Central memory CD8-positive, alpha-beta T cell (primary cell): Measurements from ENCODE around the gene FERMT3.

Experiments used
- ATAC-seq: fragments of 150-1000 bp; cut with Tn5 transposase; replicated peaks from 2 replicates; pipeline ENCODE4 v1.10.0; 2022; ENCODE audit warnings: mild to moderate bottlenecking, moderate FRiP score, moderate number of reproducible peaks; ENCODE audit not compliant: poor library complexity, severe bottlenecking; ENCODE audit errors: extremely low read depth
- DNase-seq, 2 donors: peaks; one replicate each; pipeline ENCODE4 v3.0.0; 2021; ENCODE audit warnings: low spot score in 2 of 2
- H3K27ac Mint-ChIP-seq: one replicate; pipeline ENCODE4 v1.8.0; 2022; ENCODE audit warnings: low read depth, mild to moderate bottlenecking, moderate library complexity, mixed read lengths
- H3K27me3 Mint-ChIP-seq: one replicate; pipeline ENCODE4 v1.8.0; 2022; ENCODE audit warnings: mixed read lengths
- H3K36me3 Mint-ChIP-seq: one replicate; pipeline ENCODE4 v1.8.0; 2022; ENCODE audit warnings: mild to moderate bottlenecking, moderate library complexity, mixed read lengths; ENCODE audit not compliant: insufficient read depth
- H3K4me1 Mint-ChIP-seq: one replicate; pipeline ENCODE4 v1.8.0; 2022; ENCODE audit warnings: mixed read lengths
- H3K4me3 Mint-ChIP-seq: one replicate; pipeline ENCODE4 v1.8.0; 2022; ENCODE audit warnings: mild to moderate bottlenecking, moderate library complexity, mixed read lengths
- H3K9me3 Mint-ChIP-seq: one replicate; pipeline ENCODE4 v1.8.0; 2022; ENCODE audit warnings: mixed read lengths

FERMT3 gene

GRCh38 chr11:64218628-64219353 is 12.3 kb downstream of the FERMT3 start:
- H3K36me3 Mint-ChIP-seq, result peaks cover 58% of the 10 kb centered on the region
- H3K9me3 Mint-ChIP-seq, result no peaks in the 10 kb centered on the region
- no peak for ATAC-seq
- peaks cover 8% of the 10 kb centered on the region for H3K4me1 Mint-ChIP-seq
- no peak overlapping the region for H3K27ac Mint-ChIP-seq
- H3K4me3 Mint-ChIP-seq, result no peak overlapping the region
- DNase-seq, result no peak
- no peaks in the 10 kb centered on the region for H3K27me3 Mint-ChIP-seq

- Mint-ChIP-seq H3K4me1 (peaks cover 8% of the 10 kb centered on the region), H3K27ac (no peak overlapping the region), H3K27me3 (no peaks in the 10 kb centered on the region), H3K4me3 (no peak overlapping the region), H3K9me3 (no peaks in the 10 kb centered on the region), H3K36me3 (peaks cover 57% of the 10 kb centered on the region)
- no peak for DNase-seq
- ATAC-seq, result no peak
Observed at GRCh38 chr11:64219354-64219684, 12.8 kb downstream of the FERMT3 start.

- no peaks in the 10 kb centered on the region for H3K9me3 Mint-ChIP-seq
- peaks cover 56% of the 10 kb centered on the region for H3K36me3 Mint-ChIP-seq
- H3K4me1 Mint-ChIP-seq, result peaks cover 8% of the 10 kb centered on the region
- H3K4me3 Mint-ChIP-seq, result no peak overlapping the region
- DNase-seq, result no peak
- no peak overlapping the region for H3K27ac Mint-ChIP-seq
- H3K27me3 Mint-ChIP-seq, result no peaks in the 10 kb centered on the region
- ATAC-seq, result no peak
Observed at GRCh38 chr11:64219755-64220154, 13.2 kb downstream of the FERMT3 start.

GRCh38 chr11:64220271-64220670 is 13.8 kb downstream of the FERMT3 start:
- Mint-ChIP-seq H3K9me3 (no peaks in the 10 kb centered on the region), H3K36me3 (peaks cover 53% of the 10 kb centered on the region), H3K4me1 (peaks cover 12% of the 10 kb centered on the region), H3K4me3 (no peak overlapping the region), H3K27ac (no peak overlapping the region), H3K27me3 (no peaks in the 10 kb centered on the region)
- ATAC-seq (no peak), DNase-seq (no peak)

GRCh38 chr11:64220798-64221197 is 14.3 kb downstream of the FERMT3 start:
- ATAC-seq (no peak), DNase-seq (no peak)
- H3K36me3 Mint-ChIP-seq, result peaks cover 52% of the 10 kb centered on the region
- H3K27me3 Mint-ChIP-seq, result no peaks in the 10 kb centered on the region
- no peak overlapping the region for H3K27ac Mint-ChIP-seq
- H3K9me3 Mint-ChIP-seq, result no peaks in the 10 kb centered on the region
- no peak overlapping the region for H3K4me3 Mint-ChIP-seq
- H3K4me1 Mint-ChIP-seq, result peaks cover 17% of the 10 kb centered on the region

- DNase-seq, result no peak
- Mint-ChIP-seq H3K36me3 (peaks cover 38% of the 10 kb centered on the region), H3K4me3 (no peak overlapping the region), H3K27me3 (no peaks in the 10 kb centered on the region), H3K27ac (no peak overlapping the region), H3K9me3 (no peaks in the 10 kb centered on the region), H3K4me1 (peaks cover 30% of the 10 kb centered on the region)
- no peak for ATAC-seq
Observed at GRCh38 chr11:64222651-64223000, 16.1 kb downstream of the FERMT3 start.

- peaks cover 34% of the 10 kb centered on the region for H3K4me1 Mint-ChIP-seq
- DNase-seq (no peak), ATAC-seq (no peak)
- peaks cover 33% of the 10 kb centered on the region for H3K36me3 Mint-ChIP-seq
- no peaks in the 10 kb centered on the region for H3K27me3 Mint-ChIP-seq
- no peak overlapping the region for H3K4me3 Mint-ChIP-seq
- no peaks in the 10 kb centered on the region for H3K9me3 Mint-ChIP-seq
- no peak overlapping the region for H3K27ac Mint-ChIP-seq
Observed at GRCh38 chr11:64223001-64223651, 16.6 kb downstream of the FERMT3 start.

GRCh38 chr11:64224151-64224890 is 17.8 kb downstream of the FERMT3 start:
- DNase-seq, result no peak
- no peak for ATAC-seq
- Mint-ChIP-seq H3K27me3 (no peaks in the 10 kb centered on the region), H3K27ac (no peak overlapping the region), H3K4me3 (peak overlapping the region; percentile 88), H3K36me3 (peaks cover 25% of the 10 kb centered on the region), H3K4me1 (peaks cover 27% of the 10 kb centered on the region), H3K9me3 (no peaks in the 10 kb centered on the region)

GRCh38 chr11:64224891-64225607 is 18.5 kb downstream of the FERMT3 start:
- no peak for ATAC-seq
- peak overlapping the region; percentile 91 for H3K27ac Mint-ChIP-seq
- no peaks in the 10 kb centered on the region for H3K27me3 Mint-ChIP-seq
- DNase-seq, result no peak
- H3K4me1 Mint-ChIP-seq, result peaks cover 34% of the 10 kb centered on the region
- no peaks in the 10 kb centered on the region for H3K9me3 Mint-ChIP-seq
- H3K4me3 Mint-ChIP-seq, result peak overlapping the region; percentile 88
- H3K36me3 Mint-ChIP-seq, result peaks cover 22% of the 10 kb centered on the region

- peak; percentile 76 to 88 for DNase-seq
- Mint-ChIP-seq H3K27ac (peak within 1 kb of the TSS; percentile 91), H3K4me1 (peaks cover 35% of the 10 kb centered on the region), H3K4me3 (peak within 1 kb of the TSS; percentile 88), H3K27me3 (no peaks in the 10 kb centered on the region), H3K36me3 (peaks cover 23% of the 10 kb centered on the region), H3K9me3 (no peaks in the 10 kb centered on the region)
- peak; percentile 68 for ATAC-seq
Observed at GRCh38 chr11:64225608-64226506, 19.3 kb downstream of the FERMT3 start, which contains the start of the genes NUDT22 and TRPT1. Gene NUDT22 (plus strand): TSS chr11:64226274. CDS start chr11:64226653, 379 bp downstream. Gene TRPT1 (minus strand): TSS chr11:64226186. CDS start chr11:64225860, 326 bp downstream.

GRCh38 chr11:64226507-64227051 is 20.1 kb downstream of the FERMT3 start:
- H3K36me3 Mint-ChIP-seq, result peaks cover 18% of the 10 kb centered on the region
- no peaks in the 10 kb centered on the region for H3K27me3 Mint-ChIP-seq
- H3K4me1 Mint-ChIP-seq, result peaks cover 36% of the 10 kb centered on the region
- no peak for DNase-seq
- H3K27ac Mint-ChIP-seq, result peak overlapping the region; percentile 91
- no peaks in the 10 kb centered on the region for H3K9me3 Mint-ChIP-seq
- H3K4me3 Mint-ChIP-seq, result peak overlapping the region; percentile 88
- ATAC-seq, result peak; percentile 44
